ENCODE data around the gene FLNA.
"Not testable (repeated sequence)": the region's sequence is repeated elsewhere in the genome, so short reads cannot be mapped to it uniquely, and the experiment has no call there.

The FLNA gene

GRCh38 chrX:154399527-154400368 lies 25.3 kb upstream of the FLNA start:
- peak; percentile 38 to 46 for DNase-seq

GRCh38 chrX:154398668-154399526 lies 24.5 kb upstream of the FLNA start:
- DNase-seq = peak; percentile 78 to 85

GRCh38 chrX:154397888-154398667 lies 23.6 kb upstream of the FLNA start, which contains the start of gene RPL10:
RPL10 (plus strand) TSS chrX:154398377; CDS start chrX:154398520, 143 bp downstream.
- peak; percentile 84 to 91 for DNase-seq

DNA sequence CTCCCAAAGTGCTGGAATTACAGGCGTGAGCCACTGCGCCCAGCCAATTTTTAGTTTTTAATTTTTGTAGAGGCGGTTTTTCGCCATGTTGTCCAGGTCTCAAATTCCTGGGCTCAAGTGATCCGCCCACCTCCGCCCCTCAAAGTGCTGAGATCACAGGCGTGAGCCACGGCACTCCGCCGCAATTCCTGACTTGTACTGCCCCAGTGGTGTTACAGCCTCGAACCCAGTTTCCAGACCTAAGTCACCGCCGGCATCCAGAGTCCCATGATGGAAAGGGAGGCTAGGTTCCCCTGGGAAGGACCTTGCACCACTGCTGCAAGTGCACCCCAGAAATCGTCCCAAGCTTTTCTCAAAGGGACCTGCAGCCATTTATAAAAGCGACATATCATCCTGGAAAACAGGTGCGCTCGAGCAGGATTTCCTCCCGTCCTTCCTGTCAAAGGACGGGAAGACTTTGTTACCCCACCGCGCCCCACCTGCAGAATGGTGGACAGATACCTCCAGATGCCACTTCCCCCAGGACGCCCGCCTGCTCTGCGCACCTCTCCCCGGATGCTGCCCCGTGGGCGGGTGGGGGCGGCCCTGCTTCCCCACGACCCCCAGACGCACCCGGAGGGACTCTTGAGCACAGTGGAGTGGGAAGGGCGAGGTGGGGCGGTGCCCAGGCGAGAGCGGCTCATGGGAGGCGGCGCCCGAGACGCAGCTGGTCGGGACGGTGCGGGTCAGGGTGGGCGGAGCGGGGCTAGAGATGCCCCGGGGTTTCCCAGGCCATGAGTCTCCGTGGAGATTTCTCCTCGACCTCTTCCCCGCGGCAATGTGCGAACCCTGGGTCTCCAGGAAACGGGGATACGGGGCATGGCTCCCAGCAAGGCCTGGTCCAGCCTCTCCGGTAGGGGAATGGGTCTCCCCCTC lies 22.8 kb upstream of the FLNA start:
- peak; percentile 71 to 78 for DNase-seq

GRCh38 chrX:154396363-154396762 lies 21.9 kb upstream of the FLNA start:
- DNase-seq = not testable (repeated sequence)

DNA sequence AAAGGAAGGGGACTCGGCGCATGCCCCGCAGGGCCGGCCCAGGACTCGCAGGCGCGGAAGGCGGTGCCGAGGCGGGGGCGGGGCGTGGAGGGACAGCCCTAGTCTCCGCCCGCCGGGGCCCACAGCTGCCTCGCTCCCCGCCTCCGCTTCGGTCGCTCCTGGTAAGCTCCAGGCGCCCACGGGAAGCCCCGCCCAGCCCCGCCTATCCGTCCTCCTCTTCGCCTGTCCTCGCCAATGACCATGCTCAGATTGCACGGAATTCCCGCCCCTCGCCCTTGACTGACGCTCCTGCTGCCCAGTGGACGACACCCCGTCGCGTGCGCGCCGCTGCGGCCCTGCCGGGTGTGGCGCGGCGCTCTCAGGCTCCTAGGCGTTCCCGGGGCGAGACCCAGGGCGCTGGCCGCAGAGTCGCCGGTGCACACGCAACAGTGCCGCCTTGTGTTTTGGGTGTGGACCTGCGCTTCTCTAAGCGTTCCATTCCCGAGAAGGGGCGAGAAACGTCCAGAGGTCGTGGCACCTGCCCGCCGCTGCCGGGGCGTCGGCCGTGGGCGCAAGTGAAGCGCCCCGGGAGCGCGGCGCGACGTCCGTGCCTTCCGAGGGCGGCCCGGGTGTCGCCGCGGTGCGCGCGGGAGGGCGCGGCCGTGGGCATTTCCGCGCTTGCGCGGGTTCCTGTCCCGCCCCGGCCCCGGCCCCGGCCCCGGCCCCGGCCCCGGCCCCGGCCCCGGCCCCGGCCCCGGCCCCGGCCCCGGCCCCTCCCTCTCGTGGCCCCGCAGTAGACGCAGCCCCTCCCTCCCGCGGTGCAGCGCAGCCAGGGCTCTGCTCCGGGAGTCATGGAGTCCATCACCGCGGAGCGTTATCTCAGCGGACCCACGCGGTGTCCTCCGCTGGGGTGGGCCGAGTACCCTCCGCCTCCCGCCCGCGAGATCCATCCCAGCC lies 15.6 kb upstream of the FLNA start:
- DNase-seq = not testable (repeated sequence)

DNA sequence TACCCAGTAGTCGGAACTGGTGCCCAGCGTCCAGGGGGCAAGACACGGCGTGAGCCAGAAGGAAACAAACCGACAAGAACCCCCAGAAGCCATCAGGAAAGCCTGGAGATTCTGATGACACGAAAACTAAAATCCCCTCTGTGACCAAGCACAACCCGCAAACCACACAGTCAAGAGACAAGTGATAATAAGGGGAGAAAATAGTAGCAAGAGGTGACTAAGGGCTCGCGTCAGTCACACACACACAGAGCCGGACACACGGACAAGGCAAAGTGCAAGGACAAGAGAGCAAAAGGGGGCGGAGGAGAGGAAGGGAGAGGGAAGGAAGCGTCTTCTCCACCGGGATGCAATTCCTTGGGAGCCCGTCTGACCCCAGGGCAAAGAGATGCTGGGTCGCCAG lies 14.2 kb upstream of the FLNA start:
- not testable (repeated sequence) for DNase-seq

DNA sequence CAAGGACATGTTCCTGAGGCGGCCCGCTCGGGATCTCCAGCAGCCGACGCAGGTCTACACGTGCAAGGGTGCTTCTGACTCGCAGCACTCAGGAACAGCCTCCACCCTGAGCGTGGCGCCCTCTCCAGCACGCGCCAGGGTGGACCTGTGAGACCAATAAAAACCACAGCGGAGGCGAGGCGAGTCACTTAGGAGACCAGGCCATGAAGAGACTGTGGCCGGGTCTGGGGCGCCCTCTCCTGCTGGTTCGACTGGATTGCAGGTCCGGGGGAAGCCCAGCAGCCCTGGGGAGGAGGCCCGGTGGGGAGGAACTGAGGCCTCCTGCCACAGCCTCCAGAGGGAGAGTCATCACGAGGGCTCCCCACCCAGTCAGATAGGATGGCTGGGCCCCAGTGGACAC lies 13.7 kb upstream of the FLNA start:
- not testable (repeated sequence) for DNase-seq

DNA sequence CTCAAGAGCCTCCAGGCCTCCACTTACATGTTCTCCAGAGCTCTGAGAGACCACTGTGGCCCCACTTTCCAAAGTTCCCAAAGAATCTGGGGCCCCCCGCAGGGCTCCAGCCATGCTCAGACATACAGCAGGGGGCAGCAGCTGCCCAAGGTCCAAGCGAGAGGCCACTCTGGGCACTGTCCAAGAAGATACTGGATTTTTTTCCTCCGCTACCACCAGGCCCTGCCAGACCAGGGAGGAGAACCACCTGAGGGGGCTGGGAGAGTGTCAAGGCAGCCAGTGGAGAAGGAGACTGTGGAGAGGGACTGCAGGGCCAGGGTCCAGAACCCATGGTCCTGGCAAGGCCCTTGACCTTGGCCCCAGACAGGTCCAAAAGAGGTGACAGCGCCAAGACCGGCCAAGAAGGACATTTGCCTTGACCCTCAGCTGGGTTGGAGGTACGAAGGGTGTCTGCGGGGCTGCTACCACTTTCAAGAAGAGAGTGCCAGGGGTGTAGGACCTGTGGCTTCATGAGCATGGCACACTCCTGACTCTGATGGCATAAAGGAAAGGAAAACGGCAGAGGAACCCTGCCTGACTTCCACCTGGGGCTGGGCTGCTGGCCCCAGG lies 10.0 kb upstream of the FLNA start:
- no peak for DNase-seq

DNA sequence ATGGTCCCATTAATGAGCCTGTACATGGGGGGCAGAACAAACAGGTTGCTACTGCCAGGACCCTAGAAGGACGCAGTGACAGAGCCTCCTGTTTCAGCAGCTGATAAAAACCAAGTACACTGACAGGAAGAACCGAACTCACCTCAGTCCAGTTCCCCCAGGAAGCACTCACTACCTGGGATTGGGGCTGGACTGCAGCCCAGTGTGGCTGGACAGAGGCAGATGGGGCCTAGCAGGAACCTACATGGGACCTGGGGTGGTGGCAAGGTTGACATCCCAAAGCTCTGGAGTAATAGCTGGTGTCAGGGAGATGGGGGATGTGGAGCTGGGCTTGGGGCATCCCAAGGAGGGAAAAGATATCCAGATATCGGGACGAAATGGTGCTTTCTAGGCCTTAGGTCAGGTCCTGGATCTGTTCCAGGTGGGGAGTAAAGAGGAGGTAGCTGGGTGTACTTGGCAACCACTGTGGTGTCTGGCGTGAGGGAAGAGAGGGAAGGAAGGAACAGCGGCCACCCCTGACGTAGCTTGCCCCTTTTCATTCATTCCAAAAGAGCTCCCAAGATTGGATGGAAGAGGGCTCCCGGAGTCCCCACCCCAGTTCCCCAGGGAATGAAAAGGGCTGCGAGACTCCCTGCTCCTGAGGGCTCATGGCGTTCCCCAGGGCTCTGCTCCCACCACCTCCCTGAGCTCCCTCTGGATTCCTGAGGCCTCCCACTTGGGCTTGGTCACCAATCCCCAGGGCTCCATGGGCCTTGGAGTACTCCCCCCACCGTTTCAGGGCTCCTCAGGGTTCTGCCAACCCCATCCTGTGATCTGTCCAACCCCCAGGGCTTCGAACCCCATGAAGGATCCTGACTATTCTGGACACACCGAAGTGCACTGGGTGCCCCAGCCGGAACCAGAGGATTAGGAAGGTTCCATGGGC lies 9.2 kb upstream of the FLNA start:
- DNase-seq = no peak

GRCh38 chrX:154382483-154383069 lies 8.1 kb upstream of the FLNA start:
- no peak for DNase-seq

DNA sequence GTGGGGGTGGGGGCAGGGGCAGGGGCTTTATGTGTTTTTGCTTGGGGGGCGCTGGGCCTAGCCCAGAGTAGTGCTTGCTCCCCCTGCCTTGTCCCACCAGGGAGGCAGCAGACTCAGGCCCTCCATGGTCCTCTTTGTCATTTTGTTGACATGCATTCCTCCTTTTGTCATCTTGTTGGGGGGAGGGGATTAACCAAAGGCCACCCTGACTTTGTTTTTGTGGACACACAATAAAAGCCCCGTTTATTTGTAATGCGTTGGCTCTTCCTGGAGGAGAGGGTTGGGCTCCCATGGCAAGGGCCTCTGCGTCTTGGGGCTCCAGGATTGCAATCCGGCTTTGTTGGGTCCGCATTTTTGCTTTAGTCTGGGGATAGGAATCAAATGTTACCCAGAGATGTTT lies 6.8 kb upstream of the FLNA start:
- DNase-seq = no peak

GRCh38 chrX:154380787-154381186 lies 6.4 kb upstream of the FLNA start:
- DNase-seq = no peak

- no peak for DNase-seq
Measured at GRCh38 chrX:154380153-154380552, 5.7 kb upstream of the FLNA start.

GRCh38 chrX:154379569-154379951 lies 5.1 kb upstream of the FLNA start:
- no peak for DNase-seq

DNA sequence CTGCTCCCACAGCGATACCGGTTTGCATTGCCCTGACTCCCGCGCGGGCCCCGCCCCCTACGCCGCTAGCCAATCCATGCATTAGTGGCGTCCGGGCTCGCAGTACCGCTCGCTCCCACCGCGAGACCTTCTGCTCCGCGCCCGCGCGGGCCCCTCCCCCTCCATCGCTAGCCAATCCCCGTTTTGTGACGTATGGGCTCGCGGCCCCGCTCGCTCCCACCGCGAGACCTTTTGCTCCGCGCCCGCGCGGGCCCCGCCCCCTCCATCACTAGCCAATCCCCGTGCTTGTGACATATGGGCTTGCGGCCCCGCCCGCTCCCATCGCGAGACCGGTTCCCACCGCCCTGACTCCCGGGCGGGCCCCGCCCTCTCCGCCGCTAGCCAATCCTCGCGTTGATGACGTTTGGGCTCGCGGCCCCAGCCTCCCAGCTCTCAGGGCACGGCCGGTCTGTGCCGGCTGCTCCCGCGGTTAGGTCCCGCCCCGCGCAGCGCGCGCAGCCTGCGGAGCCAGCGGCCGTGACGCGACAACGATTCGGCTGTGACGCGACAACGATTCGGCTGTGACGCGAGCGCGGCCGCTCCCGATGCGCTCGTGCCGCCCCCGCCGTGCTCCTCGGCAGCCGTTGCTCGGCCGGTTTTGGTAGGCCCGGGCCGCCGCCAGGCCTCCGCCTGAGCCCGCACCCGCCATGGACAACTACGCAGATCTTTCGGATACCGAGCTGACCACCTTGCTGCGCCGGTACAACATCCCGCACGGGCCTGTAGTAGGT lies 4.5 kb upstream of the FLNA start, which contains the start of gene EMD:
TSS of gene EMD (plus strand) at position 497 of the 770 bp plus-strand sequence. CDS start at position 687, 190 bp downstream.
- DNase-seq = peak; percentile 94 to 95

DNA sequence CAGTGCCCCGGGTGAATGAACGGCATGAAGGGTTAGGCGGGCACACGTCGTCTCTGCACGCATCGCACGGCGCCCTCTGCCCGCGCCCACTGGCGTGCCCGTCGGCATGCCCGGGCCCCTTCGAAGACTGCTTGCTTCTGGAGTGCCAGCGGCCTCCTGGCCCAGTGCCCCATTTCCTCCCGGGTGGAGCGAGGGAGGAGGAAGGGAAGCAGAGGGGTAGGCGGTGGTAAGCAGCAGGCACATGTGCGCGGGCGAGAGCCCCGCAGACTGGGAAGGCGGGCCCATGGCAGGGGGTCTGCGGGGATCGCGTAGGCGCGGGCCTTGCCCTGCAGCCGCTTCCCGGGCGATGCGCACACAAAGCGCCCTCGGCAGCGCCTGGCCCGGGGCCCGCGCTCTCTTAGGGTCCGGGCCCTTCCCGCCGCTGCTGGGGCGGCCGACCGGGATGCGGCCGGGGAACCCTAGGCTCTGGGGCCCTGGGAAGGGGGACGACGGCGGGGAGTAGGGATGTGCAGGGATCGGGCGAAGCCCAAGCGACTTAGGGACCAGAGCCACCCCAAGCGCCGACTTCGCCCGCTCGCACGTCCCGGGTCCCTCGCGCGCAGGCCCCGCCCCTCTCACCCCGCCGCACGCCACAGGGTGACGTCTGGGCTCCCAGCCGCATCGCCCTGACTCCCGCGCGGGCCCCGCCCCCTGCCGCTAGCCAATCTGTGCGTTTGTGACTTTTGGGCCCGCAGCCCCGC lies 3.8 kb upstream of the FLNA start:
- peak in 1 of 2 experiments; percentile 43 for DNase-seq
